Measurements from ENCODE around the gene MND1.

DNA sequence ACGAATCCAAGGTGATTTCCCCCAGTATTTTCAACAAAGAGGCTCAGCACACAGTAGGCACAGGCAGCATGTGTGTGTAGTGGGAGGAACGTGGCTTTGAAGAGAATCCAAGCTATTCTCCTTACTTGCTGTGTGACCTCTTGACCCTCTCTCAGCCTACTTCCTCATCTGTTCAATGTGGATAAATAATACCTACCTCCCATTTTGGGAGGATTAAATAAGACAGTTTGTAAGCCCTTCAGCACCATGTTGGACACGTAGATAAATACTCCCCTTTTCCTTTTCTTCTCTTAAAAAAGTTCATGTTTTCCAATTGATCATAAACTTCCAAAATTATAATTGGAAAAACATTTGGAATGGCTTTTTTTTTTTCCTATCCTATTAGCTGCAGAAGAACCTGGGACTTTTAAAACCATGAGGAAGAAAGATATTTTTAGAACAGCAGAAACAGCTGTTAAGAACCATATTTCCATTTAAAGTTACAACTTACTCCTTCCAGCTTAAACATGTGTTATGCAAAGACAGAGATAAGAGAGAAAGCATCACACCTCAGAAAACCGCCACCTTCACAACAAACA is 65.5 kb downstream of the MND1 start:
- TF ChIP-seq, protein P1, sequence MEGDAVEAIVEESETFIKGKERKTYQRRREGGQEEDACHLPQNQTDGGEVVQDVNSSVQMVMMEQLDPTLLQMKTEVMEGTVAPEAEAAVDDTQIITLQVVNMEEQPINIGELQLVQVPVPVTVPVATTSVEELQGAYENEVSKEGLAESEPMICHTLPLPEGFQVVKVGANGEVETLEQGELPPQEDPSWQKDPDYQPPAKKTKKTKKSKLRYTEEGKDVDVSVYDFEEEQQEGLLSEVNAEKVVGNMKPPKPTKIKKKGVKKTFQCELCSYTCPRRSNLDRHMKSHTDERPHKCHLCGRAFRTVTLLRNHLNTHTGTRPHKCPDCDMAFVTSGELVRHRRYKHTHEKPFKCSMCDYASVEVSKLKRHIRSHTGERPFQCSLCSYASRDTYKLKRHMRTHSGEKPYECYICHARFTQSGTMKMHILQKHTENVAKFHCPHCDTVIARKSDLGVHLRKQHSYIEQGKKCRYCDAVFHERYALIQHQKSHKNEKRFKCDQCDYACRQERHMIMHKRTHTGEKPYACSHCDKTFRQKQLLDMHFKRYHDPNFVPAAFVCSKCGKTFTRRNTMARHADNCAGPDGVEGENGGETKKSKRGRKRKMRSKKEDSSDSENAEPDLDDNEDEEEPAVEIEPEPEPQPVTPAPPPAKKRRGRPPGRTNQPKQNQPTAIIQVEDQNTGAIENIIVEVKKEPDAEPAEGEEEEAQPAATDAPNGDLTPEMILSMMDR (IDR thresholded peaks at IDR 0.05; ENCODE audit: low read depth, low read length, poor library complexity, severe bottlenecking), result no peak
- TF ChIP-seq EZH2phosphoT487 (IDR thresholded peaks at IDR 0.05; ENCODE audit: borderline replicate concordance, low read length), result no peak

Measured in DOHH2 (cell line).